Measurements from ENCODE around the gene ALDH9A1.
A peak's percentile ranks its signal among the peaks of the same experiment; 100 is the strongest.
"Not testable (repeated sequence)": the region's sequence is repeated elsewhere in the genome, so short reads cannot be mapped to it uniquely, and the experiment has no call there.

ALDH9A1 gene

DNA sequence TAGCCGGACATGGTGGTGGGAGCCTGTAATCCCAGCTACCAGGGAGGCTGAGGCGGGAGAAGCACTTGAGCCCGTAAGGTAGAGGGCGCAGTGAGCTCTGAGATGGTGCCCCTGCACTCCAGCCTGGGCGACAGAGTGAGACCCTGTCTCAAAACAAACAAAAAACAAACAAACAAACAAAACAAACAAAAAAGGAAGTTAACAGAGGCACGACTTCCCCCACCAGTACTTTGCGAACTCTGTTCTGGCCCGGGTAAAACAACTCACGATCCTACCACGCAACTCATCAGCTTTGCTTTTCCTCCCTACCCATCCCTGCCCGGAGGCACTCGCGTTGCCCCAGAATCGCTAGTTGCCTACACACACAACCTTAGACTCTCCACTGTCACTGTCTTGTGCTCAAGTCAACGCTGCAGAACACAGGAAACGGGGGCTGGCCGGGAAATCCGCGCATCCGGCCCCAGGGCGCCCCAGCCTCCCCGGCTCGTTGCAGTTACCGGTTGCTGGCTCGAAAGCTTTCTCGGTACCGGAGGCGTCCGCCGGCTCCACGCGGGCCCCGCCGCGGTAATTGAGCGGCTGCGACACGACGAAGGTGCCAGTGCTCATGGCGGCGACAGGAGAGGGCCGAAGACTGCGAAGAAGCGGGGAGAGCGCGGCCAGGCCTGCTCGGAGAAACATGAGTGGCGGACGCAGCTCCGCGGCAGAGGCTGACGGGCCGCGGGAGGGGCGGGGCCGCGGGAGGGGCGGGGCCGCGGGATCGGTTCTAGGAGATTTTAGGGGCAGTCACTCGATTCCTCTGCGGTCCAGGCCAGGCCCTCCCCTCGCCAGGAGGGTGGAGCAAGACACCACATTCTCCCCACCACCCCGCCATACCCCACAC, at the start of gene ALDH9A1:
Gene ALDH9A1, minus strand, starts transcription at position 682 of the 880 bp plus-strand sequence. Its CDS starts 4 bp downstream, at position 678.
- peak; percentile 82 to 85 for DNase-seq

- DNase-seq, result no peak
Observed at GRCh38 chr1:165747632-165748447, 49.5 kb upstream of the ALDH9A1 start.

DNA sequence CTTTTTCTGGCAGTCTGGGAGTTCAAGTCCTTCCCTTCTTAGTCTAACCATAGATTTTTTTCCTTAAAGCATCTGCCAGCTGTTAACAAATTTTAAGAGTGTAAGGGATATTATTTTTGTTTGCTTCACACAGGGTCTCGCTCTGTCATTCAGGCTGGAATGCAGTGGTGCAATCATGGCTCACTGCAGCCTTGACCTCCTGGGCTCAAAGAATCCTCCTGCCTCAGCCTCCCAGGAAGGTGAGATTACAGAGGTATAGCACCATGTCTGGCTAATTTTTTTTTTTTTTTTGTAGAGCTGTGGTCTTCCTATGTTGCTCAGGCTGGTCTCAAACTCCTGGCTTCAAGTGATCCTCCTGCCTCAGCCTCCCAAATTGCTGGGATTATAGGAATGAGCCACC, 46.6 kb upstream of the ALDH9A1 start:
- not testable (repeated sequence) for DNase-seq

DNA sequence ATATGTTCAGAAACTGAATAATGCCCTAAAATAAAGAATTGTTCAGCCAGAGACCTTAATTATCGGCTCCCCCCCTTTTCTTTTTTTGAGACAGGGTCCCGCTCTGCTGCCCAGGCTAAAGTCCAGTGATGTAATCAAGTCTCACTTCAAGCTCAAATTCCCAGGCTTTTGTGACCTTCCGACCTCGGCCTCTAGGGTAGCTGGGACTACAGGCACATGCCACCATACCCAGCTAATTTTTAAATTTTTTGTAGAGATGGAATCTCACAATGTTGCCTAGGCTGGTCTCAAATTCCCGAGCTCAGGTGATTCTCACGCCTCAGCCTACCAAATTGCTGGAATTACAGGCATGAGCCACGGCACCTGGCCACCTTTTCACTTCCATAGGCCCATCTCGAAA, 43.8 kb upstream of the ALDH9A1 start:
- DNase-seq, result no peak

DNA sequence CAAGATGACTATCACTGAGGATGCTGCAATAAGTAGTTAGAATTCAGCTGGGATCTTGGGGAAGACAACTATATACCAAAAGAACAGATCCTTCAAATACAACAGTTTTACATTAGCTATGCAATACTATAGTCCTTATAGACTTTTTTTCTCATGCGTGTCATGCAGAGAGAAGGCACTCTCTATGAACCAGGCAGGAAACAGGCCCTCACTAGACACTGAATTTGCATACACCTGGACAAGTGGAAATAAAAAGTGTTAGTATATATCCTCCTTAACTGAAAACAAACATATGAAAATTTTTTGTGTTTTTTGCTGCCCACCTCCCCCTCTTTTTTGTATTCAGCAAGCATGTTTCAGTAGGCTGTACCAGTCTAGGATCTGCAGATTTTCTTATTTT, 40.4 kb upstream of the ALDH9A1 start:
- no peak for DNase-seq

DNA sequence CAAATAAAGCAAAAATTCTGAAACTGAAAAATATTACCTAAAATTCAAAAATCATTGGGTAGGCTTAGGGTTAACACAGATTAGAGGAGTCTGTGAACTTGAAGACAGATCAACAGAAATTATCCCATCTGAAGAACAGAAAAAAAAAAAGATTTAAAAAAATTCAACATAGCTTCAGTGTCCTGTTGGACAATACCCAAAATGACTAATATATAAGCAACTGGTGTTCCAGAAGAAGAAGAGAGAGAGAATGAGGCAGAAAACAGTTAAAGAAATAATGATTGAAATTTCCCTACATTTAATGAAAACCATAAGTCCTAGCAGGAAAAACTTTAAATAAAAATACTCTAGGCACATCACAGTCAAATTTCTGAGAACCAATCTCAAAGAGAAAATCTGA, 38.8 kb upstream of the ALDH9A1 start:
- DNase-seq, result no peak

DNA sequence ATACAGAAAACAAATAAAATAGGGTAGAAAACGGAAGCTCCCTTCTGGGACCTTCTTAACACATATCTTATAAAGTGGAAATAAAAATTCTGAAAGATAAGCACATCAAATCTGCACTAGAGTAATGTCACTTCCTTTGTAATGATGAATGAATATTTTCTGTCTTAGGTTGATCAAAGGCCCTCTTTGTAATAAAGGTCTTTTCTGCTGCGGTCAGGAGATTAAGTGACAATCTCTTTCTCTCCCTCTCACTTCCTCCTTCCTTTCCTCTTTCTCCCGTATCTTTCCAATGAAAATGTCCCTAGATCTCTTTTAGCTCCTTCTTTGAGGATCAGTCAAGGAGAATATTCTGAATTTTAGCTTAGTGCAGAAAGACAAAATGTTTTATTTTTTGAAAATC, 36.5 kb upstream of the ALDH9A1 start:
- DNase-seq, result no peak

DNA sequence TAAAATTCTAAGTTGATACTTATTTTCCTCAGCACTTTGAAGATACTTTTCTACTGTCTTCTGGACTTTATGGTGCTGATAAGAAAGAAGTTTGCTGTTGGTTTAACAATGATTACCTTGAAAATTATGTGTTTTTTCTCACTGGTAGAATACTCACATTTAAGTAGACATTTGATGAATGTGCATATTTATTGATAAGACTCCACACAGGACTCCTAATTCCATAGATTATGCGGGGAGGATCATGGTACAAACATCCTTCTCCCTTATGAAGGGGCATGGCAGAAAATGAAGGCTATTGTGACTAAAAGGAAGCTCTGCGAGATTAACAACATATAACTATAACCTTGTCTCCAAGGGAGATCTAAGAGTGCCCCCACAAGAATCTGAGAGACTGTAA, 28.5 kb upstream of the ALDH9A1 start:
- no peak for DNase-seq

GRCh38 chr1:165726169-165726568, 27.8 kb upstream of the ALDH9A1 start:
- no peak for DNase-seq

- peak; percentile 67 to 75 for DNase-seq
Observed at GRCh38 chr1:165717918-165718515, 19.7 kb upstream of the ALDH9A1 start.

DNA sequence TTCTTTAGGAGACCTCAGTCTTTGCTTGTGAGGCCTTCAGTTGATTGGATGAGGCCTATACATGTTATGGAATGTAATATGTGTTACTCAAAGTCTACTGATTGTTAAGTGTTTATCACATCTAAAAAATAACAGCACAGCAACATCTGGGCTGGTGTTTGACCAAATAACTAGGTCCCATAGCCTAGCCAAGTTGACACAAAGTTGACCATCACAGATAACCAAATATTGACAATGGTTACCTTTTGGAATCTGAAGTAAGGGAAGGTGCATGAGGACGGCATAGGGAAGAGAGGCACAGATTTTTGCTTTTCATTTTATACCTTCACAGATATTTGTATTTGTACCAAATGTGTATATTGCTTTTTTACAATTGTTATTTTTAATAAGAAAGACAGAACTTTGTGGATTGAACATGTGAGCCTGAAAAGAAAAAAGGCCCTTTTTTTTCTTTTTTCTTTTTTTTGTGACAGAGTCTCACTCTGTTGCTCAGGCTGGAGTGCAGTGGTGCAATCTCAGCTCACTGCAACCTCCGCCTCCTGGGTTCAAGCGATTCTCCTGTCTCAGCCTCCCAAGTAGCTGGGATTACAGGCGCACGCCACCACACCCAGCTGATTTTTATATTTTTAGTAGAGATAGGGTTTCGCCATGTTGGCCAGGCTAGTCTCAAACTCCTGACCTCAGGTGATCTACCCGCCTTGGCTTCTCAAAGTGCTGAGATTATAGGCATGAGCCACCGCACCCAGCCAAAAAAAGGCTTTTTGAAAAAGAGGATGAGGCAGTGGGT, 18.1 kb upstream of the ALDH9A1 start:
- DNase-seq, result not testable (repeated sequence)

DNA sequence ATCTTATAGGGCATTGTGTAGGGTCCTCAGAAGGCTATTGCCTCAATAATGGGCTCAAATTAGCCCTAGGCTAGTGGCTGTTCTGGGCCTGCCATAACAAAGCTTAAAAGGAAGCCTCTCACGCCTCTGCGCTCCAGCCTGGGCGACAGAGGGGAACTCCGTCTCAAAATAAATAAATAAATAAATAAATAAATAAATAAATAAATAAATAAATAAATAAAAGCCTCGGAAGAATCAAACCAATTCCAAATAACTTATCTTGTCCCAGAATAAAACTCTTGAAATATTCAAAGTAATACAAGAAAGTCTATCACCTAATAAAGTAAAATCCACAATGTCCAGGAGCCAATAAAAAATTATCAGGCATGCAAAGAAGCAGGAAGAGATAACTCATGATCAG, 14.4 kb upstream of the ALDH9A1 start:
- DNase-seq, result no peak

- DNase-seq, result no peak
Observed at GRCh38 chr1:165707984-165708706, 9.8 kb upstream of the ALDH9A1 start.

GRCh38 chr1:165703648-165704047, 5.3 kb upstream of the ALDH9A1 start:
- DNase-seq, result no peak

GRCh38 chr1:165701922-165702321, 3.6 kb upstream of the ALDH9A1 start:
- not testable (repeated sequence) for DNase-seq

DNA sequence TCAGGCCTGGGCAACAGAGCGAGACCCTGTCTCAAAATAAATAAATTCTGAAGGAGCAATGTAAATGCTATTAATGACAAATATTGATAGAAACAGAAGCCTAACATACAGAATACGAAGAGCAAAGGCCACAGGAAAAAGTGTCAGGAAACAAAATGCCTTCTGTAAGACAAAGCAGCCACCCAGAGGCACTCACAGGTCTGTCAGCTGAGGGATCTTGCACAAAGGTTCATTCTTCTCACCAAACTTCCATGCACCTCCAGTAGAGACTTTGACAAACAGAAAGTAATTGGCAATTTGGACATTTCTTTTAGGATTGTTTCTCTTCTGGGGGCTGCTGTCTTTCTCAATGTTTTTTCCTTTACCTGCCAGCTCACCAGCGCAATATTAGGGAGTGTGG, 1.2 kb upstream of the ALDH9A1 start:
- no peak for DNase-seq

- no peak for DNase-seq
Observed at GRCh38 chr1:165698761-165699052, 345 bp upstream of the ALDH9A1 start.

GRCh38 chr1:165697491-165697880, 876 bp downstream of the ALDH9A1 start:
- DNase-seq, result no peak

DNA sequence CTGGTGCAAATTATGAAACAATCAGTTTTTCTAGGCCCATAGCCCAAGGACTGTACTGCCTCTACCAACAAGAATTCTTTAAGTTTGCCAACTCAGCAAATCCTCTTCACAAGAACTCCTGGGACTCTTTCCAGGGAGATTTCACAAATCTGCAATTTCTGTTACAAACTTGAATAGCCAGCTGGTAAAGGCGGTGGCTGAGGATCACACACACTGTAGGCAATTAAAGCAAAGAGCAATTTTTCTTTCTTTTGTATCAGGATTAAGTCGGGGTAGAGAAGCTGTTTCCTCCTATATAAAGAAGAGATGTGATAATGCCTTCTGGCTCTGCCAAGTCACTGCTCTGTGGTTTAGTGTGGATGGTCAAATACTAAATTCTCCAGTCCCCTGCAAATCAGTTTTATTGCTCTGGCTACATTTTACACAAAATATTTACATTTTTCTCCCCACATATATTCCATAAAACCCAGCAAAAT, 1.7 kb downstream of the ALDH9A1 start:
- DNase-seq, result peak in 1 of 2 experiments; percentile 4

GRCh38 chr1:165695031-165695430, 3.3 kb downstream of the ALDH9A1 start:
- DNase-seq, result peak in 1 of 2 experiments; percentile 18

GRCh38 chr1:165688046-165688445, 10.3 kb downstream of the ALDH9A1 start:
- DNase-seq, result no peak

DNA sequence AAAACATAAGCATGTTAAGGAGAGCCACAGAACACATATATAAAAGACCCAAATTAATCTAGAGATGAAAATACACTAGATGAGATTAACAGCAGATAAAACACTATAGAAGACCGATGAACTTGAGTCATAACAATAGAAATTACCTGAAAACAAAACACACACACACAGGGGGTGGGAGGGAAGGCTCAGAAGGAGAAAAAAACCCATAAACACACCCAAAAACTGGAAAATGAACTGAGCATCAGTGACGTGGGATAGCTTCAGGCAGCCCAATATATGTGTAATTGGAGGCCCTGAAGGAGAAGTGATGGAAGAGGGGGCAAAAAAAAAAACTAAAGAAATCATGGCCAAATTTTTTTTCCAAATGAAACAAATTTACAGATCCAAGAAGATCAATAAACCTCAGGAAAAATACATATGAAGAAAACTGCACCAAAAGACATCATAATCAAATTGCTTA, 11.4 kb downstream of the ALDH9A1 start:
- no peak for DNase-seq

All from AML-193 (cell line).